KMS-11 (cell line): ENCODE measurements around the gene IFT122.

Experiments
- H2AFZ ChIP-seq: fragments of 200-600 bp; sonication (generic); 2 replicates; pipeline ENCODE4 v1.6.1; 2016; ENCODE audit warnings: antibody characterized with exemption, mixed run types, low read depth
- H3K27ac ChIP-seq: fragments of 200-600 bp; sonication (generic); 2 replicates; pipeline ENCODE4 v1.6.1; 2016; ENCODE audit warnings: mild to moderate bottlenecking, mixed run types
- H3K27me3 ChIP-seq: fragments of 200-600 bp; sonication (generic); 2 replicates; pipeline ENCODE4 v1.6.1; 2017; ENCODE audit warnings: mild to moderate bottlenecking, low read depth, mixed run types, moderate library complexity; ENCODE audit not compliant: insufficient read depth
- H3K36me3 ChIP-seq: fragments of 200-600 bp; sonication (generic); 2 replicates; pipeline ENCODE4 v1.6.1; 2017; ENCODE audit warnings: mild to moderate bottlenecking, mixed run types; ENCODE audit not compliant: insufficient read depth
- H3K4me1 ChIP-seq: fragments of 200-600 bp; sonication (generic); 2 replicates; pipeline ENCODE4 v1.6.1; 2016; ENCODE audit warnings: mild to moderate bottlenecking, low read depth, mixed run types; ENCODE audit not compliant: poor library complexity, severe bottlenecking
- H3K4me2 ChIP-seq: fragments of 200-600 bp; sonication (generic); 2 replicates; pipeline ENCODE4 v1.7.0; 2016; ENCODE audit warnings: mild to moderate bottlenecking, mixed run types
- H3K4me3 ChIP-seq: fragments of 200-600 bp; sonication (generic); IDR thresholded peaks from 2 replicates; pipeline ENCODE4 v1.6.1; 2017; ENCODE audit warnings: low read depth, low read length, mixed read lengths; ENCODE audit not compliant: insufficient read depth
- H3K79me2 ChIP-seq: fragments of 200-600 bp; sonication (generic); 2 replicates; pipeline ENCODE4 v1.6.1; 2016; ENCODE audit warnings: low read depth, mixed run types; ENCODE audit not compliant: insufficient read depth
- H3K9ac ChIP-seq: fragments of 200-600 bp; sonication (generic); 2 replicates; pipeline ENCODE4 v1.6.1; 2016; ENCODE audit warnings: mild to moderate bottlenecking, mixed run types
- H4K20me1 ChIP-seq: fragments of 200-600 bp; sonication (generic); 2 replicates; pipeline ENCODE4 v1.6.1; 2016; ENCODE audit warnings: mild to moderate bottlenecking, mixed run types; ENCODE audit not compliant: insufficient read depth
- TF ChIP-seq, protein P1 (sequence below): fragments of 200-600 bp; sonication (generic); conservative IDR thresholded peaks from 2 replicates; pipeline ENCODE4 v1.6.1; 2017; ENCODE audit warnings: low read depth, mild to moderate bottlenecking, antibody characterized with exemption, low read length, moderate library complexity, mixed read lengths

Gene IFT122

DNA sequence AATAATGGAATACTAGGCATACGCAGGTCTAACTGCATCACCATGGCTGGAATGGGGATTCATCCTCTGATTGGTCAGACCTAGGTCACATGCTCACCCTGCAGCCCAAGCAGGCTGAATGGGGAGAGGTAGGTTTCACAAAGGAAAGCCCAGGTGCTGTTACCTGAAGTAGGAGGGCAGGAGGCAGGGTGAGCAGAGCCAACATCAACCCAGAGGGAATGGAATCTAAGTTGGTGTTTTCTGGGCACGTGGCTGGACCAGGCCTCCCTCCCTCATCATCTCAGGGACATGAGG lies 96.3 kb downstream of the IFT122 start:
- Histone ChIP-seq H3K27ac (no peak overlapping the region), H4K20me1 (no peaks in the 10 kb centered on the region)

DNA sequence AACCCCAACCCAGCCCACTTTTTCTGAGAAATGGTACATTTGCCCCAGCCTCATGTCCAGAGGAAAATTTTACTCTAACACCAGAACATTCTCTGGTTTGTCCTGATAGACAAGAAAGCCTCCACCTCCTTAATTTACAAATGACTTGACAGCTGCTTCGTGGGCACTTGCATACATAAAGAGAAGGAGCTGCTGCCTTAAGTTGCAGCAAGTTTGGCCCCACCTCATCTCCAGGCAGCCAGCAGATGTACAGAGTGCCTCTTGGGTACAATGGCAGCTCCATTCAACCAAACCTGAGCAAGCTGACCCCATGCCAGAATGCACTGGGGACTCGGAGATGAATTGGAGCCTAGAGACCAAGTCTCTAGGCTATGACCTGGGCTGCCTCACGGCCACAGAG lies 96.8 kb downstream of the IFT122 start:
- Histone ChIP-seq H3K27ac (no peak overlapping the region), H2AFZ (no peak overlapping the region), H3K4me3 (no peak overlapping the region), H3K9ac (no peak overlapping the region), H3K4me2 (no peak overlapping the region), H3K27me3 (no peaks in the 10 kb centered on the region), H3K79me2 (no peaks in the 10 kb centered on the region), H3K36me3 (no peaks in the 10 kb centered on the region), H4K20me1 (no peaks in the 10 kb centered on the region), H3K4me1 (no peaks in the 10 kb centered on the region)
- TF ChIP-seq, protein P1, sequence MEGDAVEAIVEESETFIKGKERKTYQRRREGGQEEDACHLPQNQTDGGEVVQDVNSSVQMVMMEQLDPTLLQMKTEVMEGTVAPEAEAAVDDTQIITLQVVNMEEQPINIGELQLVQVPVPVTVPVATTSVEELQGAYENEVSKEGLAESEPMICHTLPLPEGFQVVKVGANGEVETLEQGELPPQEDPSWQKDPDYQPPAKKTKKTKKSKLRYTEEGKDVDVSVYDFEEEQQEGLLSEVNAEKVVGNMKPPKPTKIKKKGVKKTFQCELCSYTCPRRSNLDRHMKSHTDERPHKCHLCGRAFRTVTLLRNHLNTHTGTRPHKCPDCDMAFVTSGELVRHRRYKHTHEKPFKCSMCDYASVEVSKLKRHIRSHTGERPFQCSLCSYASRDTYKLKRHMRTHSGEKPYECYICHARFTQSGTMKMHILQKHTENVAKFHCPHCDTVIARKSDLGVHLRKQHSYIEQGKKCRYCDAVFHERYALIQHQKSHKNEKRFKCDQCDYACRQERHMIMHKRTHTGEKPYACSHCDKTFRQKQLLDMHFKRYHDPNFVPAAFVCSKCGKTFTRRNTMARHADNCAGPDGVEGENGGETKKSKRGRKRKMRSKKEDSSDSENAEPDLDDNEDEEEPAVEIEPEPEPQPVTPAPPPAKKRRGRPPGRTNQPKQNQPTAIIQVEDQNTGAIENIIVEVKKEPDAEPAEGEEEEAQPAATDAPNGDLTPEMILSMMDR: no peak

More for the DNA sequence above, 96.3 kb downstream of the IFT122 start:
- Histone ChIP-seq H3K9ac (no peak overlapping the region), H3K4me2 (no peak overlapping the region), H3K79me2 (no peaks in the 10 kb centered on the region), H3K4me3 (no peak overlapping the region), H3K36me3 (no peaks in the 10 kb centered on the region), H3K4me1 (no peaks in the 10 kb centered on the region), H2AFZ (no peak overlapping the region), H3K27me3 (no peaks in the 10 kb centered on the region)
- TF ChIP-seq, protein P1: no peak

DNA sequence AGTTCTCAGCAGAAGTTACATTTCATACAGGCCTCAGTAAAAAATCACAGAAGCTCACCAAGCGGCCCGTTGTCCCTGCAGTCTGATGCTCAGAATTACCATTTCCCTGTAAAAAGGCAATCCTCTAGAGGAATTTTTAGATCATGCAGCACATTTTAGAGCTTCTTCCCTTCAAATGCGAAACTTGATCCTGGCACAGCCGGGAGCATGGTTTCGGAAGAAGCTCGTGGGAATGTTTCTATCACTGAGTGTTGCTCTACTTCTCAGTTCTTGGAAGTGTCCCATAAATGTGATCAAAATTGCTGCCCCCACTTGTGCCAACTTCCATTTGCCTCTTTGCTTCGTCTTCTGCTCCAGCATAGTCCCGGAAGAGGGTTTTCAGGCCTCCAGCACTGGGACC lies 99.2 kb downstream of the IFT122 start:
- Histone ChIP-seq H3K4me2 (no peak overlapping the region), H3K4me3 (no peak overlapping the region), H3K36me3 (no peaks in the 10 kb centered on the region), H4K20me1 (no peaks in the 10 kb centered on the region), H3K27me3 (no peaks in the 10 kb centered on the region), H3K79me2 (no peaks in the 10 kb centered on the region), H3K4me1 (no peaks in the 10 kb centered on the region), H2AFZ (no peak overlapping the region), H3K9ac (no peak overlapping the region), H3K27ac (no peak overlapping the region)
- TF ChIP-seq, protein P1: no peak

DNA sequence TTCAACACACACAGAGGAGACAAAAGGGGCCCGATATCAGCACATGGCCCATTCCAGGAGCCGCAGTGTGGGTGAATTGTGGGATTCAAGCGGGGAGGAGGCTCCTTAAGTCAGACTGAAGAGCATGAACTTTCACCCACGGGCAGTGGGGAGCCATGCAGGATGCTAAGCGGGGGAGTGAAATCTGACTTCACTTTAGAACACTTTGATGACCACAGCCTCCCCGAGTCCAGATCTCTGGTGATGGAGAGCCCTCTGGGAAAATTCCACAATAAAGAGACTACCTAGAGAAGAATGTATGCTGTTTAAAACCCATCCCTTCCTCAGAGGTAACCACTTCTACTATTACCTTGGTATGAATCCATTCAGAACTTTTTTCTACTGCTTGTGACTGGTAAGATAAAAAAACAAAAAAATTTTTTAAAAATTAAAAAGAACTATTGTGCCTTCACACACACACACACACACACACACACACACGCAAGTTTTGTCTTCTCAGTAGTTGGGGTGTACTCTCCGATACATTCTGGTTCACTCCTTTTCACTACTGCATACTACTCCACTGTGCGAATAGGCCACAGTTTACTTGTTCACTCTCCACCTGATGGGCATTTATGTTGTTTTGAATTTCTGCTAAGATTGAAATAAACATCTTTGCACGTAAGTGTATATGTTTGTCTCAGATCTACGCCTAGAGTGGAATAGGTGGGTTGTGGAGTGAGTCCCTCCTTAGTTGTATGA lies 100.9 kb downstream of the IFT122 start:
- no peaks in the 10 kb centered on the region for H4K20me1 ChIP-seq
- H3K36me3 ChIP-seq: no peaks in the 10 kb centered on the region
- H3K4me2 ChIP-seq: no peak overlapping the region
- no peak overlapping the region for H3K9ac ChIP-seq
- H3K4me3 ChIP-seq: no peak overlapping the region
- no peak overlapping the region for H3K27ac ChIP-seq
- no peaks in the 10 kb centered on the region for H3K79me2 ChIP-seq
- H2AFZ ChIP-seq: no peak overlapping the region
- no peaks in the 10 kb centered on the region for H3K27me3 ChIP-seq
- no peaks in the 10 kb centered on the region for H3K4me1 ChIP-seq
- TF ChIP-seq, protein P1: no peak
